Endothelial cell of umbilical vein (primary cell): Measurements from ENCODE around the gene KIF9. TPM values are rescaled to one million over a fixed set of nuclear protein-coding genes. Genes with fewer than 3 reads are reported as not detected.
A peak's percentile ranks its signal among the peaks of the same experiment; 100 is the strongest.

Source experiments
- Bru-seq: library from RNA; stranded (reverse); fragments of 400-500 nt; gene quantifications from one replicate; lab custom pipeline; 2021; lab: Mats Ljungman, UMichigan
- BruChase-seq, 2 experiments: library from RNA; stranded (reverse); fragments of 400-500 nt; gene quantifications; one replicate each; lab custom pipeline; 2021; lab: Mats Ljungman, UMichigan
- BruUV-seq: library from RNA; stranded (reverse); fragments of 400-500 nt; replicated peaks from 2 replicates; lab custom pipeline; 2021; lab: Mats Ljungman, UMichigan
- CTCF ChIA-PET: fragments of 300-600, 350-600 bp; sonication (Branson Sonifier 250); formaldehyde crosslinking; loops from one replicate; lab custom pipeline; 2021; ENCODE audit warnings: antibody characterized with exemption, inconsistent platforms; lab: Charles Lee
- POLR2A ChIA-PET: fragments of 300-600, 350-600 bp; sonication (Branson Sonifier 250); formaldehyde crosslinking; loops from one replicate; lab custom pipeline; 2021; ENCODE audit warnings: antibody characterized with exemption, inconsistent platforms; lab: Charles Lee
- DNase-seq: peaks from one replicate; pipeline ENCODE4 v3.0.0-alpha.2; 2011; ENCODE audit warnings: low read depth, low spot score
- FAIRE-seq: peaks from 2 replicates; lab custom pipeline; 2011; peaks lifted over from hg19 to GRCh38; lab: Jason Lieb, UNC
- H2AFZ ChIP-seq: 2 replicates; pipeline ENCODE4 v1.6.0; 2012; ENCODE audit warnings: low read depth, low read length, control low read depth, inconsistent platforms
- H3K27ac ChIP-seq: 2 replicates; pipeline ENCODE4 v1.5.1; 2011; ENCODE audit warnings: low read depth, mild to moderate bottlenecking, control low read depth, low read length, moderate library complexity; ENCODE audit not compliant: insufficient read depth
- H3K27me3 ChIP-seq, 2 experiments: 2 replicates each; pipeline versions ENCODE4 v1.6.0 to v1.6.1; 2011; ENCODE audit warnings: low read length in 2 of 2, mixed read lengths in 1 of 2; ENCODE audit not compliant: control insufficient read depth in 2 of 2, insufficient read depth in 2 of 2
- H3K36me3 ChIP-seq, 2 experiments: 2 replicates in 1 of 2; 3 replicates in 1 of 2; pipeline ENCODE4 v1.5.1; 2011; ENCODE audit warnings: low read length in 2 of 2, mild to moderate bottlenecking in 1 of 2, moderate library complexity in 1 of 2; ENCODE audit not compliant: control insufficient read depth in 2 of 2, insufficient read depth in 2 of 2; ENCODE audit errors: extremely low read depth in 1 of 2
- H3K4me1 ChIP-seq: 3 replicates; pipeline ENCODE4 v1.5.1; 2011; ENCODE audit warnings: mild to moderate bottlenecking, low read length; ENCODE audit not compliant: control insufficient read depth, insufficient read depth; ENCODE audit errors: extremely low read depth
- H3K4me2 ChIP-seq: 2 replicates; pipeline ENCODE4 v1.6.1; 2011; ENCODE audit warnings: low read length, control low read depth, mixed read lengths; ENCODE audit not compliant: insufficient read depth
- H3K4me3 ChIP-seq, 3 experiments: fragments of 200-600 bp in 1 of 3; sonication (generic), shearing (Covaris generic) in 1 of 3; replicated peaks in 1 of 3; 2 replicates each; pipeline ENCODE4 v1.5.1; 2011 to 2016; ENCODE audit warnings: control low read depth in 3 of 3, low read length in 3 of 3, mild to moderate bottlenecking in 2 of 3, inconsistent platforms in 1 of 3, low read depth in 1 of 3, moderate library complexity in 1 of 3; ENCODE audit not compliant: insufficient read depth in 1 of 3
- H3K79me2 ChIP-seq: 2 replicates; pipeline ENCODE4 v1.6.0; 2012; ENCODE audit warnings: low read length, inconsistent platforms; ENCODE audit not compliant: control insufficient read depth, insufficient read depth
- H3K9ac ChIP-seq: replicated peaks from 2 replicates; pipeline ENCODE3; 2011; ENCODE audit warnings: low read length, control low read depth; ENCODE audit not compliant: insufficient read depth; ENCODE audit errors: extremely low read depth
- H3K9me1 ChIP-seq: replicated peaks from 3 replicates; pipeline ENCODE4 v1.6.0; 2011; ENCODE audit warnings: mild to moderate bottlenecking, low read length; ENCODE audit not compliant: control insufficient read depth, insufficient read depth; ENCODE audit errors: extremely low read depth
- H3K9me3 ChIP-seq: replicated peaks from 2 replicates; pipeline ENCODE4 v1.5.1; 2012; ENCODE audit warnings: low read length, inconsistent platforms; ENCODE audit not compliant: control insufficient read depth, insufficient read depth
- H4K20me1 ChIP-seq: replicated peaks from 2 replicates; pipeline ENCODE3; 2011; ENCODE audit warnings: mild to moderate bottlenecking, low read length; ENCODE audit not compliant: control insufficient read depth, insufficient read depth; ENCODE audit errors: extremely low read depth
- EZH2 ChIP-seq: IDR thresholded peaks from 2 replicates; pipeline ENCODE4 v1.6.1; 2012; ENCODE audit warnings: borderline replicate concordance, low read depth, mild to moderate bottlenecking, moderate library complexity, low read length, inconsistent platforms; ENCODE audit not compliant: severe bottlenecking
- FOS ChIP-seq: IDR thresholded peaks from 2 replicates; pipeline ENCODE4 v1.6.1; 2011; ENCODE audit warnings: mild to moderate bottlenecking, low read length, moderate library complexity, borderline replicate concordance; ENCODE audit not compliant: insufficient read depth
- GATA2 ChIP-seq: IDR thresholded peaks from 2 replicates; pipeline ENCODE4 v1.7.0; 2011; ENCODE audit warnings: low read depth, mild to moderate bottlenecking, moderate library complexity, mixed read lengths, low read length; ENCODE audit not compliant: insufficient read length, insufficient read depth
- JUN ChIP-seq: IDR thresholded peaks from 2 replicates; pipeline ENCODE4 v1.6.1; 2011; ENCODE audit warnings: borderline replicate concordance, low read depth; ENCODE audit not compliant: insufficient read length, insufficient read depth
- MYC ChIP-seq: IDR thresholded peaks from one replicate; pipeline ENCODE4 v1.6.1; 2011; ENCODE audit warnings: mild to moderate bottlenecking, low read depth, low read length
- POLR2A ChIP-seq: IDR thresholded peaks from 2 replicates; pipeline ENCODE4 v1.6.1; 2012; ENCODE audit warnings: low read depth, mild to moderate bottlenecking, control low read depth, low read length
- POLR2AphosphoS5 ChIP-seq: IDR thresholded peaks from 2 replicates; pipeline ENCODE4 v1.6.1; 2012; ENCODE audit warnings: low read depth, mild to moderate bottlenecking, control low read depth, low read length, moderate library complexity; ENCODE audit not compliant: insufficient read depth
- dilution Hi-C: fragments of 300-500 bp; cut with MboI; formaldehyde crosslinking; loops from one replicate; pipeline ENCODE4 v1.15.0; 2019; ENCODE audit warnings: low sequenced_read_pairs; ENCODE audit not compliant: extremely low pct_ligation_motif_present
- intact Hi-C: fragments of 100-400 bp; cut with micrococcal nuclease; formaldehyde crosslinking; loops from one replicate; pipeline ENCODE4 v1.10.0; 2022
- long read RNA-seq: library from polyadenylated mRNA; stranded (forward); transcript quantifications from one replicate; pipeline ENCODE4 v2.0.0, GENCODE V29; 2021
- polyA minus RNA-seq, 3 experiments: library from RNA; depleted of rRNA, polyadenylated mRNA; stranded (reverse); fragments of >200 nt; gene quantifications; 1 replicate in 1 of 3; 2 replicates in 2 of 3; pipeline ENCODE4 v1.2.3, GENCODE V29; 2011
- polyA plus RNA-seq, 4 experiments: library from polyadenylated mRNA; depleted of rRNA in 3 of 4; stranded (reverse) in 3 of 4; unstranded in 1 of 4; fragments of >200 nt; gene quantifications; 2 replicates each; pipeline versions ENCODE4 v1.2.1 to v1.2.3, GENCODE V29; 2011 to 2012; ENCODE audit warnings: missing spikeins in 1 of 4
- total RNA-seq: library from RNA; stranded (reverse); gene quantifications from 2 replicates; pipeline ENCODE4 v1.2.3, GENCODE V29; 2021
- TF ChIP-seq, protein P1 (sequence below), 2 donors: IDR thresholded peaks; 1 replicate in 1 of 2; 2 replicates in 1 of 2; pipeline ENCODE4 v1.5.1; 2011; ENCODE audit warnings: low read length in 2 of 2, mild to moderate bottlenecking in 2 of 2, moderate library complexity in 2 of 2, control low read depth in 1 of 2, inconsistent platforms in 1 of 2, low read depth in 1 of 2; ENCODE audit not compliant: insufficient read depth in 1 of 2; ENCODE audit errors: extremely low read depth in 1 of 2
- TF ChIP-seq, protein P2 (sequence below): IDR thresholded peaks from 2 replicates; pipeline ENCODE4 v1.6.1; 2011; ENCODE audit not compliant: insufficient read depth, insufficient read length

KIF9 gene, protein sequence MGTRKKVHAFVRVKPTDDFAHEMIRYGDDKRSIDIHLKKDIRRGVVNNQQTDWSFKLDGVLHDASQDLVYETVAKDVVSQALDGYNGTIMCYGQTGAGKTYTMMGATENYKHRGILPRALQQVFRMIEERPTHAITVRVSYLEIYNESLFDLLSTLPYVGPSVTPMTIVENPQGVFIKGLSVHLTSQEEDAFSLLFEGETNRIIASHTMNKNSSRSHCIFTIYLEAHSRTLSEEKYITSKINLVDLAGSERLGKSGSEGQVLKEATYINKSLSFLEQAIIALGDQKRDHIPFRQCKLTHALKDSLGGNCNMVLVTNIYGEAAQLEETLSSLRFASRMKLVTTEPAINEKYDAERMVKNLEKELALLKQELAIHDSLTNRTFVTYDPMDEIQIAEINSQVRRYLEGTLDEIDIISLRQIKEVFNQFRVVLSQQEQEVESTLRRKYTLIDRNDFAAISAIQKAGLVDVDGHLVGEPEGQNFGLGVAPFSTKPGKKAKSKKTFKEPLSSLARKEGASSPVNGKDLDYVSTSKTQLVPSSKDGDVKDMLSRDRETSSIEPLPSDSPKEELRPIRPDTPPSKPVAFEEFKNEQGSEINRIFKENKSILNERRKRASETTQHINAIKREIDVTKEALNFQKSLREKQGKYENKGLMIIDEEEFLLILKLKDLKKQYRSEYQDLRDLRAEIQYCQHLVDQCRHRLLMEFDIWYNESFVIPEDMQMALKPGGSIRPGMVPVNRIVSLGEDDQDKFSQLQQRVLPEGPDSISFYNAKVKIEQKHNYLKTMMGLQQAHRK
- total RNA-seq, result 20.7 and 22.4 TPM in 2 replicates
- polyA plus RNA-seq, result 16.9 and 20.5 TPM in 2 replicates
- 19.8 and 23.8 TPM in 2 replicates for polyA plus RNA-seq (2011; cell fraction: cytosol; rRNA removed)
- polyA plus RNA-seq (2011; cell fraction: nucleus; rRNA removed), result 12.5 and 14.3 TPM in 2 replicates
- polyA plus RNA-seq (2012), result 17.8 and 19.2 TPM in 2 replicates
- 6.9 and 8.3 TPM in 2 replicates for polyA minus RNA-seq
- polyA minus RNA-seq (2011; cell fraction: cytosol; rRNA and poly(A)+ RNA removed), result 3.8 TPM
- polyA minus RNA-seq (2011; cell fraction: nucleus; rRNA and poly(A)+ RNA removed), result 18.0 TPM in 2 replicates
- Bru-seq, nascent RNA, result percentile 46 among the genes with signal in this experiment
- percentile 43 among the genes with signal in this experiment for BruChase-seq, experiment 1, labeled RNA remaining after a 6-hour chase
- percentile 40 among the genes with signal in this experiment for BruChase-seq, experiment 2, labeled RNA remaining after a 2-hour chase
- long read RNA-seq, transcript KIF9-205 (3 exons, 633 nt), result major isoform, 34 of 50 reads
- long read RNA-seq, partial matches to known transcripts, result 1 of 50 reads
- long read RNA-seq, other reads (novel, unspliced or antisense), result 14 of 50 reads

DNA sequence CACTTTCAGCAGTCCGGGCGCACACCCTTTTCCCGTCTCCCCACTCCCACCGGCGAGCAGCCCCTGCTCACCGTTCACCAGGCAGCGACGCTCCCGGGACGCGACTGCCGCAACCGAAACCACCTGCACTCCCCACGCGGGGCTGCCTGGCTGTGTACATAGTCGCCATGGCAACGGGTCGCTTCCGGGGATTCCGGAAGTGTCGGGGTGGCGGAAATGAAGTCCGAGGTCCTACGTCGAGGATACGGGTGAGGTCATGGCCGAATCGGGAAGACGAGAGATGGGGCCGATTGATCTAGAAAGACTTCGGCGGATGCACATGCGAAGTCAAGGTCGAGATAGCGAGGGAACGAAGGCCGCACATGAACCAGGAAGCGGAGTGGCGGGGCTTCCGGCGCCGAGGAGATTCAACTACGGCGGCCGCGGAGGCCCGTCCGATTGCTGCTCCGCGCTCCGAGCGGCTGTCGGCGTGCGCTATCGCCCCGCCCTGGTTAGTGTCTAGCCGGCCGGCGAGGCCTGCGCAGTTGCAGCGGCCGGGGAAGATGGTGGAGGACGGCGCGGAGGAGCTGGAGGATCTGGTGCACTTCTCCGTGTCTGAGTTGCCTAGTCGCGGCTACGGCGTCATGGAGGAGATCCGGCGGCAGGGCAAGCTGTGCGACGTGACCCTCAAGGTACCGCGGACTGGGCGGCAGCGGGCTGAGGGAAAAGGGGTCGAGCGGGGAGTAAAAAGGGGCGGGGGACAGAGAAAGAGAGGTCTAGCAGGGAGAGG lies at the start of gene KIF9, which contains the start of gene KLHL18:
KIF9 (minus strand) TSS at position 376 of the 769 bp plus-strand sequence. CDS start 5,425 bp downstream, outside the sequence.
KLHL18 (plus strand) TSS at position 521 of the 769 bp plus-strand sequence; CDS start at position 543, 22 bp downstream.
- Histone ChIP-seq H3K4me1 (peaks cover 7% of the 10 kb centered on the region), H3K4me2 (peak within 1 kb of the TSS; percentile 77), H3K79me2 (peaks cover 64% of the 10 kb centered on the region), H3K4me3 (peak within 1 kb of the TSS; percentile 63 to 93 (median 82)), H3K9ac (peak within 1 kb of the TSS; percentile 81), H3K27ac (peak within 1 kb of the TSS; percentile 80), H3K27me3 (no peaks in the 10 kb centered on the region), H3K36me3 (no peaks in the 10 kb centered on the region), H2AFZ (peak within 1 kb of the TSS; percentile 92), H3K9me1 (no peaks in the 10 kb centered on the region), H4K20me1 (no peaks in the 10 kb centered on the region), H3K9me3 (no peaks in the 10 kb centered on the region)
- peak; percentile 88 for TF ChIP-seq POLR2AphosphoS5
- no peak for TF ChIP-seq FOS
- peak; percentile 33 for TF ChIP-seq JUN
- peak; percentile 91 for TF ChIP-seq POLR2A
- TF ChIP-seq EZH2, result no peak
- TF ChIP-seq, protein P1, sequence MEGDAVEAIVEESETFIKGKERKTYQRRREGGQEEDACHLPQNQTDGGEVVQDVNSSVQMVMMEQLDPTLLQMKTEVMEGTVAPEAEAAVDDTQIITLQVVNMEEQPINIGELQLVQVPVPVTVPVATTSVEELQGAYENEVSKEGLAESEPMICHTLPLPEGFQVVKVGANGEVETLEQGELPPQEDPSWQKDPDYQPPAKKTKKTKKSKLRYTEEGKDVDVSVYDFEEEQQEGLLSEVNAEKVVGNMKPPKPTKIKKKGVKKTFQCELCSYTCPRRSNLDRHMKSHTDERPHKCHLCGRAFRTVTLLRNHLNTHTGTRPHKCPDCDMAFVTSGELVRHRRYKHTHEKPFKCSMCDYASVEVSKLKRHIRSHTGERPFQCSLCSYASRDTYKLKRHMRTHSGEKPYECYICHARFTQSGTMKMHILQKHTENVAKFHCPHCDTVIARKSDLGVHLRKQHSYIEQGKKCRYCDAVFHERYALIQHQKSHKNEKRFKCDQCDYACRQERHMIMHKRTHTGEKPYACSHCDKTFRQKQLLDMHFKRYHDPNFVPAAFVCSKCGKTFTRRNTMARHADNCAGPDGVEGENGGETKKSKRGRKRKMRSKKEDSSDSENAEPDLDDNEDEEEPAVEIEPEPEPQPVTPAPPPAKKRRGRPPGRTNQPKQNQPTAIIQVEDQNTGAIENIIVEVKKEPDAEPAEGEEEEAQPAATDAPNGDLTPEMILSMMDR (IDR thresholded peaks at IDR 0.05; ENCODE audit: extremely low read depth in 1 of 2, insufficient read depth in 1 of 2, low read depth in 1 of 2, low read length in 2 of 2), result no peak
- TF ChIP-seq, protein P2, sequence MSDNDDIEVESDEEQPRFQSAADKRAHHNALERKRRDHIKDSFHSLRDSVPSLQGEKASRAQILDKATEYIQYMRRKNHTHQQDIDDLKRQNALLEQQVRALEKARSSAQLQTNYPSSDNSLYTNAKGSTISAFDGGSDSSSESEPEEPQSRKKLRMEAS, result peak; percentile 78
- peak; percentile 5 for TF ChIP-seq MYC
- no peak for TF ChIP-seq GATA2
- no TSS peak for BruUV-seq
- intact Hi-C loops, result loop anchor here (1.0 to 5.0 kb wide), 4 partner anchors 32 to 118 kb away; partner anchors contain the start of genes PTPN23 and SETD2
- peak; percentile 92 for FAIRE-seq
- CTCF ChIA-PET, result interaction anchor here (0.7 to 1.6 kb wide), 6 partner anchors 9 to 322 kb away, joined by 3 to 9 read pairs (median 5); no protein-coding TSS in a partner anchor
- POLR2A ChIA-PET, result interaction anchor here (0.6 kb wide), 1 partner anchor 30 kb away, joined by 5 read pairs; no protein-coding TSS in a partner anchor
- dilution Hi-C loops, result no loop called here
- peak; percentile 91 for DNase-seq
